K562 (cell line): ENCODE results near the gene MLST8. TPM values are rescaled to one million over a fixed set of nuclear protein-coding genes. Genes with fewer than 3 reads are reported as not detected.
A peak's percentile ranks its signal among the peaks of the same experiment; 100 is the strongest.

Source experiments
- ATAC-seq: fragments of 200-7000 bp; cut with Tn5 transposase; 3 replicates; pipeline ENCODE4 v1.9.1; 2020; ENCODE audit warnings: moderate library complexity
- BruUV-seq: library from RNA; stranded (reverse); fragments of 400-500 nt; replicated peaks from 2 replicates; lab custom pipeline; 2021; lab: Mats Ljungman, UMichigan
- CTCF ChIA-PET: fragments of 300-600 bp; formaldehyde crosslinking; extraction: SDS; loops from one replicate; lab custom pipeline; 2021; ENCODE audit warnings: low intra/inter-chr PET ratio; lab: Yijun Ruan, JAX
- POLR2A ChIA-PET: fragments of 300-600, 350-650 bp; sonication (Branson Sonifier 250); formaldehyde crosslinking; extraction: SDS; loops from one replicate; lab custom pipeline; 2021; ENCODE audit warnings: antibody characterized with exemption, inconsistent platforms; lab: Yijun Ruan, JAX
- DNase-seq, 4 experiments: peaks; one replicate each; pipeline versions ENCODE4 v3.0.0 to v3.0.0-alpha.2; 2011 to 2018; ENCODE audit warnings: low spot score in 3 of 4, mixed read lengths in 3 of 4; ENCODE audit errors: extremely low read depth in 1 of 4
- FAIRE-seq: peaks from 2 replicates; lab custom pipeline; 2011; peaks lifted over from hg19 to GRCh38; lab: Jason Lieb, UNC
- H2AFZ ChIP-seq: 2 replicates; pipeline ENCODE4 v1.6.0; 2011; ENCODE audit warnings: low read depth, low read length, control low read depth, inconsistent platforms
- H3K27ac ChIP-seq: fragments of 200-600 bp; 3 replicates; pipeline ENCODE4 v1.8.0; 2011; ENCODE audit warnings: low read depth, mild to moderate bottlenecking, control low read depth, inconsistent platforms, low read length, moderate library complexity, mixed read lengths; ENCODE audit errors: extremely low read depth
- H3K27me3 ChIP-seq, 2 experiments: fragments of 300-600 bp in 1 of 2; 2 replicates in 1 of 2; 3 replicates in 1 of 2; pipeline versions ENCODE4 v1.6.0 to v1.8.0; 2011; ENCODE audit warnings: inconsistent platforms in 2 of 2, low read length in 2 of 2, mild to moderate bottlenecking in 1 of 2, mixed read lengths in 1 of 2, moderate library complexity in 1 of 2; ENCODE audit not compliant: control insufficient read depth in 2 of 2, insufficient read depth in 2 of 2
- H3K36me3 ChIP-seq: fragments of 300-600 bp; 3 replicates; pipeline ENCODE4 v1.8.0; 2011; ENCODE audit warnings: mild to moderate bottlenecking, low read length, inconsistent platforms; ENCODE audit not compliant: control insufficient read depth, insufficient read depth
- H3K4me1 ChIP-seq, 2 experiments: fragments of 200-600 bp in 1 of 2; replicated peaks in 1 of 2; 2 replicates in 1 of 2; 3 replicates in 1 of 2; pipeline versions ENCODE4 v1.5.1 to v1.8.0; 2011; ENCODE audit warnings: inconsistent platforms in 2 of 2, low read length in 2 of 2, mild to moderate bottlenecking in 1 of 2, mixed read lengths in 1 of 2, moderate library complexity in 1 of 2; ENCODE audit not compliant: control insufficient read depth in 2 of 2, insufficient read depth in 2 of 2
- H3K4me2 ChIP-seq: 2 replicates; pipeline ENCODE4 v1.6.1; 2011; ENCODE audit warnings: low read length, control low read depth, inconsistent platforms, mixed read lengths; ENCODE audit not compliant: insufficient read depth
- H3K4me3 ChIP-seq: fragments of 200-600 bp; sonication (generic), shearing (Covaris generic); 2 replicates; pipeline ENCODE4 v1.5.1; 2016; ENCODE audit warnings: control low read depth, inconsistent platforms
- H3K79me2 ChIP-seq: fragments of 200-600 bp; 3 replicates; pipeline ENCODE4 v1.8.0; 2011; ENCODE audit warnings: low read length, inconsistent platforms; ENCODE audit not compliant: control insufficient read depth, insufficient read depth
- H3K9ac ChIP-seq, 2 experiments: 2 replicates each; pipeline versions ENCODE4 v1.6.0 to v1.6.1; 2011; ENCODE audit warnings: low read depth in 2 of 2, low read length in 2 of 2, control low read depth in 1 of 2, inconsistent platforms in 1 of 2, mild to moderate bottlenecking in 1 of 2, mixed read lengths in 1 of 2; ENCODE audit not compliant: insufficient read depth in 1 of 2
- H3K9me1 ChIP-seq: one replicate; pipeline ENCODE4 v1.6.0; 2011; ENCODE audit warnings: inconsistent platforms, mild to moderate bottlenecking, low read length, moderate library complexity; ENCODE audit not compliant: control insufficient read depth, insufficient read depth
- H3K9me3 ChIP-seq: replicated peaks from 2 replicates; pipeline ENCODE4 v1.5.1; 2011; ENCODE audit warnings: low read depth, low read length, inconsistent platforms; ENCODE audit not compliant: control insufficient read depth, insufficient read depth
- H4K20me1 ChIP-seq: replicated peaks from 2 replicates; pipeline ENCODE4 v1.6.1; 2011; ENCODE audit warnings: low read length, inconsistent platforms, mixed read lengths; ENCODE audit not compliant: control insufficient read depth, insufficient read depth
- ELF2 ChIP-seq: fragments of 250-450 bp; sonication (Bioruptor Pico); IDR thresholded peaks from 2 replicates; pipeline ENCODE4 v1.5.0; 2021; ENCODE audit warnings: mild to moderate bottlenecking
- MCM5 ChIP-seq: fragments of 450-650 bp; IDR thresholded peaks from 2 replicates; pipeline ENCODE4 v1.6.1; 2016; ENCODE audit warnings: low read depth
- MTA1 ChIP-seq: fragments of 450-650 bp; IDR thresholded peaks from 2 replicates; pipeline ENCODE4 v1.6.1; 2017; ENCODE audit warnings: borderline replicate concordance
- MYNN ChIP-seq, 2 experiments: sonication (generic); formaldehyde crosslinking in 1 of 2; IDR thresholded peaks; 2 replicates each; pipeline versions ENCODE4 v1.5.0 to v1.6.1; 2016 to 2020; ENCODE audit warnings: antibody characterized with exemption in 1 of 2, missing genetic modification reagents in 1 of 2
- NCOA1 ChIP-seq: fragments of 450-650 bp; IDR thresholded peaks from 2 replicates; pipeline ENCODE4 v1.6.1; 2016; ENCODE audit warnings: low read depth
- NFYB ChIP-seq: IDR thresholded peaks from 2 replicates; pipeline ENCODE4 v1.6.1; 2011; ENCODE audit warnings: mild to moderate bottlenecking, moderate library complexity; ENCODE audit not compliant: insufficient read length; ENCODE audit errors: extremely low read depth
- RFX5 ChIP-seq: IDR thresholded peaks from 2 replicates; pipeline ENCODE4 v1.6.1; 2011; ENCODE audit warnings: low read depth, mild to moderate bottlenecking, improper control_type of control experiment, low read length
- ZNF217 ChIP-seq: sonication (generic); formaldehyde crosslinking; IDR thresholded peaks from 2 replicates; pipeline ENCODE4 v1.8.0; 2022; ENCODE audit warnings: mild to moderate bottlenecking, missing genetic modification reagents
- WGBS: fragments of 100-300 bp; shearing (Covaris generic); methylation state at CpG from one replicate; pipeline ENCODE4 v1.1.6; 2016; ENCODE audit warnings: low coverage, mixed read lengths; ENCODE audit not compliant: insufficient coverage; ENCODE audit errors: missing lambda C conversion rate; 5-methylcytosine and 5-hydroxymethylcytosine counted together
- in situ Hi-C: fragments of 300-500 bp; cut with MboI; formaldehyde crosslinking; loops from 4 replicates; pipeline ENCODE4 v1.15.0; 2018; ENCODE audit warnings: inconsistent platforms, mixed read lengths
- intact Hi-C: fragments of 100-400 bp; cut with micrococcal nuclease; formaldehyde crosslinking; loops from 2 replicates; pipeline ENCODE4 v1.14.2; 2022
- polyA plus RNA-seq, 8 experiments: library from polyadenylated mRNA; depleted of rRNA in 4 of 8; stranded (reverse) in 5 of 8; unstranded in 3 of 8; fragments of >200 nt; fragmentation: Nextera tagmentation in 2 of 8; fragmentation: Illumina TruSeq in 1 of 8; extraction: Ambion mirVana in 2 of 8; extraction: Trizol in 1 of 8; gene quantifications; 2 replicates each; pipeline versions ENCODE4 v1.2.1 to v1.2.3, GENCODE V29; 2011 to 2014; ENCODE audit warnings: inconsistent platforms in 1 of 8, missing spikeins in 1 of 8
- total RNA-seq, 7 experiments: library from RNA; depleted of rRNA in 6 of 7; stranded (reverse); fragments of >200 nt in 6 of 7; fragmentation: Illumina TruSeq in 2 of 7; extraction: Trizol in 2 of 7; gene quantifications; 2 replicates each; pipeline versions ENCODE4 v1.2.1 to v1.2.3, GENCODE V29; 2011 to 2021; ENCODE audit warnings: low replicate concordance in 1 of 7
- TF ChIP-seq, protein P1 (sequence below), 3 experiments: fragments of 200-800 bp in 1 of 3; sonication (Bioruptor generic) in 1 of 3; sonication (generic) in 1 of 3; formaldehyde crosslinking in 1 of 3; IDR thresholded peaks; 2 replicates each; pipeline versions ENCODE4 v1.6.1 to v1.8.0; 2016 to 2022; ENCODE audit warnings: mild to moderate bottlenecking in 2 of 3, missing compliant biosample characterization in 2 of 3, missing genetic modification characterization in 2 of 3, missing genetic modification reagents in 1 of 3
- TF ChIP-seq, protein P2 (sequence below): sonication (generic); formaldehyde crosslinking; IDR thresholded peaks from 2 replicates; pipeline ENCODE4 v1.8.1; 2023; ENCODE audit warnings: mild to moderate bottlenecking, missing genetic modification reagents
- TF ChIP-seq, protein P3 (sequence below), 2 experiments: fragments of 450-650 bp; IDR thresholded peaks; 2 replicates each; pipeline ENCODE4 v1.6.1; 2018; ENCODE audit warnings: mild to moderate bottlenecking in 2 of 2, low read depth in 1 of 2; ENCODE audit not compliant: partially characterized antibody in 2 of 2
- TF ChIP-seq, protein P4 (sequence below): IDR thresholded peaks from 2 replicates; pipeline ENCODE4 v1.6.1; 2012; ENCODE audit warnings: low read depth, low read length, improper control_type of control experiment, borderline replicate concordance

The MLST8 gene
- total and polyA plus RNA-seq, 9 of the 15 experiments (the other 6 are each of a cell fraction or from before 2014, with no cell fraction given): 1.5 to 116 (median 43.3) TPM

DNA sequence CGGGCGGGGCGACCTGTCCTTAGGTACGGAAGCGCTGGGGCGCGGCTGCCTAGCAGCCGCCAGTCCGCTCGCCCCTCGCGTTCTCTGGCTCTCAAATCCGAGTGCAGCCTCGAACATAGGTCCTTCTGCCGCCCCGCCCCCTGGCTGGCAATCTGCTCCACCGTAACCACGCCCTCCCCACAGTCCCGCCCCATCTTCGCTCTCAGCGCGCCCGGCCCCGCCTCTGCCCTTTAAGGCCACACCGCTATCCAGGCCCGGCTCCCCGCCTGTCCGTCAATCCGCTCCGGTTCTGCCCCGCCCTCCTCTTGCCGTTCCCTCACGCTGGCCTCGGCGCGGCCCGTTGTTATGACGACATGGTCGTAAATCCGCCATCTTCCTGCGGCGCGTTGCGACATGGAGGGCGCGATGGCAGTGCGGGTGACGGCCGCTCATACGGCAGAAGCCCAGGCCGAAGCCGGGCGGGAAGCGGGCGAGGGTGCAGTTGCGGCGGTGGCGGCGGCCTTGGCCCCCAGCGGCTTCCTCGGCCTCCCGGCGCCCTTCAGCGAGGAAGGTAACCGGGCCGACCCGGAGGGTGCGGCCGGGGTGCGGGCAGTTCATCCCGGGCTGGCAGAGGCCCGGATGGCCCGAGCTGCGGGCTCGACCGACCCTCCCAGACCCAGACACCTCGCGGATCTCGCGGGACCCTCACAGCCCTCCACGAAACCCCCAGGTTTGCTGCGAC is 18.1 kb downstream of the MLST8 start, which contains the start of gene E4F1:
Gene E4F1, plus strand, starts transcription at position 371 of the 721 bp plus-strand sequence. Its CDS starts 23 bp downstream, at position 394.
- ChIA-PET CTCF (no interaction called here), POLR2A (interaction anchor here (0.6 to 5.0 kb wide), 9 partner anchors 9 to 259 kb away, joined by 3 to 29 read pairs (median 5); partner anchors contain the start of genes BRICD5, ECI1, PGP and RPS2)
- peak; percentile 96 for FAIRE-seq
- Histone ChIP-seq H3K4me3 (peak within 1 kb of the TSS; percentile 87), H3K4me1 (peaks cover 11 to 59% of the 10 kb centered on the region in 2 experiments; a peak in 3 of 5 replicates), H3K9me1 (no peaks in the 10 kb centered on the region), H3K4me2 (peak within 1 kb of the TSS; percentile 77), H4K20me1 (peaks cover 11% of the 10 kb centered on the region), H3K9ac (peak within 1 kb of the TSS; percentile 91 to 98), H3K9me3 (no peaks in the 10 kb centered on the region), H3K27ac (peak within 1 kb of the TSS; percentile 82), H3K79me2 (peaks cover 47% of the 10 kb centered on the region), H2AFZ (peak within 1 kb of the TSS; percentile 83), H3K36me3 (peaks cover 32% of the 10 kb centered on the region; the same call in 1 of the 3 replicates), H3K27me3 (no peaks in the 10 kb centered on the region)
- no TSS peak for BruUV-seq
- intact Hi-C loops (loop anchor here (1.0 kb wide), 1 partner anchor 28 kb away; the partner anchor contains the start of gene ECI1), in situ Hi-C loops (no loop called here)
- peak; percentile 94 to 100 (median 96) for DNase-seq
- WGBS: under 1% methylated on average over 46 of the region's 82 CpGs
- ATAC-seq: peak; percentile 94
- TF ChIP-seq, protein P1, sequence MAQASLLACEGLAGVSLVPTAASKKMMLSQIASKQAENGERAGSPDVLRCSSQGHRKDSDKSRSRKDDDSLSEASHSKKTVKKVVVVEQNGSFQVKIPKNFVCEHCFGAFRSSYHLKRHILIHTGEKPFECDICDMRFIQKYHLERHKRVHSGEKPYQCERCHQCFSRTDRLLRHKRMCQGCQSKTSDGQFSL (CRISPR knock-in tag; IDR thresholded peaks at IDR 0.05): 0 out of 2 replicates have a peak, but pooled peaks have one; percentile 40
- TF ChIP-seq, protein P1 (tag; IDR thresholded peaks at IDR 0.05): no peak
- TF ChIP-seq, protein P2, sequence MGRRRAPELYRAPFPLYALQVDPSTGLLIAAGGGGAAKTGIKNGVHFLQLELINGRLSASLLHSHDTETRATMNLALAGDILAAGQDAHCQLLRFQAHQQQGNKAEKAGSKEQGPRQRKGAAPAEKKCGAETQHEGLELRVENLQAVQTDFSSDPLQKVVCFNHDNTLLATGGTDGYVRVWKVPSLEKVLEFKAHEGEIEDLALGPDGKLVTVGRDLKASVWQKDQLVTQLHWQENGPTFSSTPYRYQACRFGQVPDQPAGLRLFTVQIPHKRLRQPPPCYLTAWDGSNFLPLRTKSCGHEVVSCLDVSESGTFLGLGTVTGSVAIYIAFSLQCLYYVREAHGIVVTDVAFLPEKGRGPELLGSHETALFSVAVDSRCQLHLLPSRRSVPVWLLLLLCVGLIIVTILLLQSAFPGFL (CRISPR knock-in tag): no peak
- TF ChIP-seq ELF2 (CRISPR knock-in tag) (no peak), NCOA1 (no peak), ZNF217 (CRISPR knock-in tag) (no peak), RFX5 (no peak), MCM5 (no peak), MYNN (IDR thresholded peaks at IDR 0.05) (no peak), MYNN (CRISPR knock-in tag; IDR thresholded peaks at IDR 0.05) (no peak), MTA1 (peak; percentile 90), NFYB (no peak)
- TF ChIP-seq, protein P3, sequence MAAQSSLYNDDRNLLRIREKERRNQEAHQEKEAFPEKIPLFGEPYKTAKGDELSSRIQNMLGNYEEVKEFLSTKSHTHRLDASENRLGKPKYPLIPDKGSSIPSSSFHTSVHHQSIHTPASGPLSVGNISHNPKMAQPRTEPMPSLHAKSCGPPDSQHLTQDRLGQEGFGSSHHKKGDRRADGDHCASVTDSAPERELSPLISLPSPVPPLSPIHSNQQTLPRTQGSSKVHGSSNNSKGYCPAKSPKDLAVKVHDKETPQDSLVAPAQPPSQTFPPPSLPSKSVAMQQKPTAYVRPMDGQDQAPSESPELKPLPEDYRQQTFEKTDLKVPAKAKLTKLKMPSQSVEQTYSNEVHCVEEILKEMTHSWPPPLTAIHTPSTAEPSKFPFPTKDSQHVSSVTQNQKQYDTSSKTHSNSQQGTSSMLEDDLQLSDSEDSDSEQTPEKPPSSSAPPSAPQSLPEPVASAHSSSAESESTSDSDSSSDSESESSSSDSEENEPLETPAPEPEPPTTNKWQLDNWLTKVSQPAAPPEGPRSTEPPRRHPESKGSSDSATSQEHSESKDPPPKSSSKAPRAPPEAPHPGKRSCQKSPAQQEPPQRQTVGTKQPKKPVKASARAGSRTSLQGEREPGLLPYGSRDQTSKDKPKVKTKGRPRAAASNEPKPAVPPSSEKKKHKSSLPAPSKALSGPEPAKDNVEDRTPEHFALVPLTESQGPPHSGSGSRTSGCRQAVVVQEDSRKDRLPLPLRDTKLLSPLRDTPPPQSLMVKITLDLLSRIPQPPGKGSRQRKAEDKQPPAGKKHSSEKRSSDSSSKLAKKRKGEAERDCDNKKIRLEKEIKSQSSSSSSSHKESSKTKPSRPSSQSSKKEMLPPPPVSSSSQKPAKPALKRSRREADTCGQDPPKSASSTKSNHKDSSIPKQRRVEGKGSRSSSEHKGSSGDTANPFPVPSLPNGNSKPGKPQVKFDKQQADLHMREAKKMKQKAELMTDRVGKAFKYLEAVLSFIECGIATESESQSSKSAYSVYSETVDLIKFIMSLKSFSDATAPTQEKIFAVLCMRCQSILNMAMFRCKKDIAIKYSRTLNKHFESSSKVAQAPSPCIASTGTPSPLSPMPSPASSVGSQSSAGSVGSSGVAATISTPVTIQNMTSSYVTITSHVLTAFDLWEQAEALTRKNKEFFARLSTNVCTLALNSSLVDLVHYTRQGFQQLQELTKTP (IDR thresholded peaks at IDR 0.05; ENCODE audit: low read depth in 1 of 2, partially characterized antibody in 2 of 2): no peak
- TF ChIP-seq, protein P4, sequence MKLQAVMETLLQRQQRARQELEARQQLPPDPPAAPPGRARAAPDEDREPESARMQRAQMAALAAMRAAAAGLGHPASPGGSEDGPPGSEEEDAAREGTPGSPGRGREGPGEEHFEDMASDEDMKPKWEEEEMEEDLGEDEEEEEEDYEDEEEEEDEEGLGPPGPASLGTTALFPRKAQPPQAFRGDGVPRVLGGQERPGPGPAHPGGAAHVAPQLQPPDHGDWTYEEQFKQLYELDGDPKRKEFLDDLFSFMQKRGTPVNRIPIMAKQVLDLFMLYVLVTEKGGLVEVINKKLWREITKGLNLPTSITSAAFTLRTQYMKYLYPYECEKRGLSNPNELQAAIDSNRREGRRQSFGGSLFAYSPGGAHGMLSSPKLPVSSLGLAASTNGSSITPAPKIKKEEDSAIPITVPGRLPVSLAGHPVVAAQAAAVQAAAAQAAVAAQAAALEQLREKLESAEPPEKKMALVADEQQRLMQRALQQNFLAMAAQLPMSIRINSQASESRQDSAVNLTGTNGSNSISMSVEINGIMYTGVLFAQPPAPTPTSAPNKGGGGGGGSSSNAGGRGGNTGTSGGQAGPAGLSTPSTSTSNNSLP: no peak
